ENCODE measurements around the gene NNMT.

Gene NNMT

DNA sequence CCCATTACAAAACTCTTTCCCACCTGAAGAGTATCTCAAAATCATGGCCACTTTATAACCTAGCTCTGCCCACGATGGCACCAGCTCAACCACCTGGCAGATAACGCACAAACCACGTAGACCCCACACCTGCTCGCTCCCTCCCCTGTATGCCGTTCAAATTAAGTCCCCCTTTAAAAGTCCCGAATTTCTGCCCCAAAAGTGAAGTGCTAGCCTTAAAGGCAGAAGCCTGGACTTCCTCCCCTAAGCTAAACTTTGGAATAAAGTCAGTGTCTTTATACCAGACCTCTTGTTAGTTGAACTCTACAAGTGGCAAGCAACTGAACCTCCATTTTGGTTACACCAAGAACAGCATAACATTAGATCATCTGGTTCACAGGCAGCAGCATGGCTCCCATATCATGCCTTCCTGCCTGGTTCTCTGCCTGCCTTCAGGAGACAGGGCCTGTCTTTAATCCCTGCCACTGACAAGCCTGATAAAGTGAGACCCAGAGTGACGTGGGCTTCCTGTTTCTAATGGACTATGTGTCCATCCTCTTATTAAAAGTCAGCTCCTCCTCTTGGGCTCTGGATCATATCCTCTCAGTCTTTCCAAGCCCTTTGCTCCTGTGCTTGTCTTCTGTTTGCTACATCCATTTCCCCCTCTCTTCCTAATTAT lies 32.6 kb upstream of the NNMT start:
- no peak for DNase-seq (ENCODE audit: low read depth in 2 of 2)

DNA sequence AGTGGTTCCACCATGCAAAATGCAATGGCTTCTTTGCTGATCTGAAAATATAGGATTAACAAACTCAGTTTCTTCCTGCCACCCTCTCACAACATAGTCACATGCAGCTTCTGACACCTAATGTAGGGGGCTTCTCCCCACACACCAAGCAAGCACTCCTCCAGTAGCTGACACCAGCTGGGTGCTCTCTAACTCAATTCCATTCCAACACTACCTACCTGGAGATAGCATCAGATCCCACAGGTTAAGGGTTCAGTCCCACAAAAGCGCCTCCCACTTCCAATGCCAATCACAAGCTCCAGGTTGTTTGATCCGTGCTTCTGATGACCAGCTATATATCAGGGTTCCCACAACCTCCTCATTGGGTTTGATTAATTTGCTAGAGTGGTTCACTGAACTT lies 31.8 kb upstream of the NNMT start:
- no peak for DNase-seq (ENCODE audit: low read depth in 2 of 2)

DNA sequence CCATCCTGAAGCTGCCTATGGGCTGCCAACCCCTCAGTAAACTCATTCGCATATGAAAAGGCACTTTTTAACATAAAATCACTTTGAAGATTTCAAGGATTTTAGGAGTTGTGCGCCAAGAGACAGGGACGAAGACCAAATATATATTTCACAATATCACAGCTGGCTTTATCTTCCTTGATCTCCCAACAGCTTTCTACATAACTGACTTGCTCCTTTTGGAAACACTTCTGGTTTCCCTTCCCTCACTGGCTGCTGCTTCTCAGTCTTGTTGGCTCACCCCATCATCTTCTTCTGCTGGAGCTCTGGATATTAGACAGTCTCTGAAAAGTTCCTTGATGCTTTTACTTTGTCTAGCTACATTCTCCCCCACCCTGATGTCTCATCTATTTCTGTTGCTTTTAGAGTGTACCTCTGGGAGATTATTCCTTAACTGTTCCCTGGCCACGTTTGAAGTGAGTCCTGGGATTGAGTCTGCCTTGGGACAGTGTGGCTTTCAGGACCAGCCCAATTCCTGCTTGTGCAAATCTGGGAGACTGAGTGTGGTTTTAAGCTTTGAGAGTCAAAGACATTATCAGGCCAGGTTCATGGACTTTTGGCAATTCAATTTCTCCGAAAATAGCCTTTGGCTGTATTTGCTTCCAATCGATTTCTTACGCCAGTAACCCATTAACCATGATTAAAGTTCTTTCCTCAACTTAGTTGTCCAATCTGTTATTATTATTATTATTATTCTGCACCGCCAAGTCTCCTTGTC lies 30.9 kb upstream of the NNMT start:
- DNase-seq (ENCODE audit: low read depth in 2 of 2): no peak

DNA sequence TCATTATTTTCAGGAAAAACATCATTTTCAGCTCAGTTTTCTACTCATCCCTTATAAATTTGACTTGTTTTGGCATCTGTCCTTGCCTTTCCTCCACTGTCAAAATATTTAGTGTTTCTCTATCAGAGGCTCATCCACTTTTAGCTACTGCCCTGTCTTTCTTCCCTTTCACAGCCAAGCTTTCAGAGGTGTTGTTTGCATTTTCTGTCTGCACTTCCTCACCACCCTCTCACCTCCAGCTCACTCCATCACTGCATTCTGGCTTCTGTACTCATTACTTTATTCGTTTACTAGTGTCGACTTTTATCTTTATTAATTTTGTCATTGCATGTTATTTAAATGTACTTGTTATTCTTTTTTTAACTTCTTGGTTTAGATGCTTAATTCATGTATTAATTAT lies 26.7 kb upstream of the NNMT start:
- DNase-seq (ENCODE audit: low read depth in 2 of 2): no peak

- DNase-seq (ENCODE audit: low read depth in 2 of 2): no peak
These were observed 25.5 kb upstream of the NNMT start for GRCh38 chr11:114270531-114271270.

GRCh38 chr11:114271316-114271715 lies 24.9 kb upstream of the NNMT start:
- DNase-seq (ENCODE audit: low read depth in 2 of 2): no peak

GRCh38 chr11:114272311-114272710 lies 23.9 kb upstream of the NNMT start:
- no peak for DNase-seq (ENCODE audit: low read depth in 2 of 2)

- DNase-seq (ENCODE audit: low read depth in 2 of 2): no peak
These were observed 23.1 kb upstream of the NNMT start for GRCh38 chr11:114273071-114273470.

GRCh38 chr11:114273890-114274635 lies 22.1 kb upstream of the NNMT start:
- DNase-seq (ENCODE audit: low read depth in 2 of 2): no peak

- DNase-seq (ENCODE audit: low read depth in 2 of 2): no peak
These were observed 21.6 kb upstream of the NNMT start for GRCh38 chr11:114274637-114275036.

- no peak for DNase-seq (ENCODE audit: low read depth in 2 of 2)
These were observed 20.9 kb upstream of the NNMT start for GRCh38 chr11:114275280-114275679.

DNA sequence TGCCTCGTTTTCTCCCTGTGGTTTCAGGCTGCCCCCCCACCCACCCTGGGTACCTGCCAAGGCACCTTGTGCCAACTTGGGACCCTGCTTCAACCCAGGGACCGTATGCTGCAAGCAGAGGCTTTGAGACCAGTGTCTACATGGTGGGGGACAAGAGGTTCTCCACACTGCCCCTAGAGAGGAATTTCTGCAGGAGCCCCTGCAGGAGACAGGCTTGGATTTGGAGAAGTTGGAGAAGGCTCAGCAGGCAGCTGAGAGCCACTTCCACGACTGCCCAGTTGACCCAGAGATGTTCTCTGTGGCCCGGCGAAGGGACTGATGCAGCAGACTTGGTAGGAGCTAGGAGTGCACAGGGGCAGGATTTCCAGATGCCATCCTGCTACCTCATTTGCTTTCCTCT lies 20.1 kb upstream of the NNMT start:
- no peak for DNase-seq (ENCODE audit: low read depth in 2 of 2)

- no peak for DNase-seq (ENCODE audit: low read depth in 2 of 2)
These were observed 18.4 kb upstream of the NNMT start for GRCh38 chr11:114277637-114278341.

GRCh38 chr11:114278342-114279065 lies 17.7 kb upstream of the NNMT start:
- DNase-seq (ENCODE audit: low read depth in 2 of 2): no peak

- no peak for DNase-seq (ENCODE audit: low read depth in 2 of 2)
These were observed 16.2 kb upstream of the NNMT start for GRCh38 chr11:114279792-114280546.

GRCh38 chr11:114280696-114281095 lies 15.5 kb upstream of the NNMT start:
- no peak for DNase-seq (ENCODE audit: low read depth in 2 of 2)

- no peak for DNase-seq (ENCODE audit: low read depth in 2 of 2)
These were observed 14.7 kb upstream of the NNMT start for GRCh38 chr11:114281388-114281956.

- no peak for DNase-seq (ENCODE audit: low read depth in 2 of 2)
These were observed 13.7 kb upstream of the NNMT start for GRCh38 chr11:114282488-114282887.

- DNase-seq (ENCODE audit: low read depth in 2 of 2): no peak
These were observed 12.8 kb upstream of the NNMT start for GRCh38 chr11:114283422-114283821.

DNA sequence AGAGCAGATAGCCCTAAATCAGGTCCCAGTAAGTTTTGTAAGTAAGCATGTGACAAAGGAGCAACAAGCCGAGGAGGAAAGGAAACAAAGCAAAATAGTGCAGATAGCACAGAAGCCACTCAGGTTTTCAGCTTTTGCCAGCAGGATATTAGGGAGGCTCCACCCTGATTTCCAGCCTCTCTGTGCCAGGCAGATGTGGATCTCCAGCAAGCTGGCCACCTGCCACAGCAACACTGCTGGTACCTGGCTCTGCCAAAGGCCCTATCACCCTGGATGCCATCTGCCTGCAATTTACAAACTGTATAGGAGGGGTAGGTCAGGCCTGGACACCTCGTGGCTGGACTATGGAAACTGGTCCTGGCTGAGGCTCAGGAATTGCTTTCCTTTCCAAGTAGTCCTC lies 12.2 kb upstream of the NNMT start:
- no peak for DNase-seq (ENCODE audit: low read depth in 2 of 2)
